ENCODE results near the gene EPM2A.

GRCh38 chr6:145728444-145729385, 6.6 kb downstream of the EPM2A start:
- TF ChIP-seq POLR2AphosphoS5 (IDR thresholded peaks at IDR 0.05) (no peak), CTCF (IDR thresholded peaks at IDR 0.05) (no peak), POLR2A (IDR thresholded peaks at IDR 0.05) (no peak)
